Gastrocnemius medialis (tissue), 4 donors: Measurements from ENCODE around the gene OR2W1.

Source experiments
- CTCF ChIP-seq, 5 experiments: fragments of 450-650 bp in 3 of 5; fragments of 200-600 bp in 2 of 5; sonication (generic) in 2 of 5; IDR thresholded peaks in 4 of 5; conservative IDR thresholded peaks in 1 of 5; 1 replicate in 4 of 5; 2 replicates in 1 of 5; pipeline ENCODE4 v1.5.1; 2016 to 2019; ENCODE audit warnings: antibody characterized with exemption in 5 of 5, mild to moderate bottlenecking in 3 of 5, moderate library complexity in 3 of 5
- POLR2A ChIP-seq, 2 donors: fragments of 450-650 bp; IDR thresholded peaks; one replicate each; pipeline ENCODE4 v1.6.1; 2017; ENCODE audit warnings: antibody characterized with exemption in 2 of 2, mild to moderate bottlenecking in 2 of 2, moderate library complexity in 2 of 2

GRCh38 chr6:29082457-29082856 lies 37.5 kb upstream of the OR2W1 start:
- TF ChIP-seq CTCF (IDR thresholded peaks at IDR 0.05 in 4 of 5, conservative IDR thresholded peaks at IDR 0.05 in 1 of 5) = no peak
- TF ChIP-seq POLR2A (IDR thresholded peaks at IDR 0.05) = no peak
